Testis (tissue), 2 donors: ENCODE data around the gene ATG9A.

ENCODE experiments used
- CTCF ChIP-seq, 3 experiments: fragments of 450-650 bp in 2 of 3; fragments of 200-600 bp in 1 of 3; sonication (generic) in 1 of 3; IDR thresholded peaks; one replicate each; pipeline ENCODE4 v1.5.1; 2016 to 2019; ENCODE audit warnings: antibody characterized with exemption in 3 of 3, mild to moderate bottlenecking in 2 of 3, moderate library complexity in 1 of 3
- POLR2A ChIP-seq: fragments of 450-650 bp; IDR thresholded peaks from one replicate; pipeline ENCODE4 v1.6.1; 2017; ENCODE audit warnings: antibody characterized with exemption, mild to moderate bottlenecking, moderate library complexity

- TF ChIP-seq CTCF (IDR thresholded peaks at IDR 0.05), result no peak
- TF ChIP-seq POLR2A, result no peak
Measured at GRCh38 chr2:219228041-219228910, 1.2 kb downstream of the ATG9A start.
